Measurements from ENCODE around the gene CCNQ.

DNA sequence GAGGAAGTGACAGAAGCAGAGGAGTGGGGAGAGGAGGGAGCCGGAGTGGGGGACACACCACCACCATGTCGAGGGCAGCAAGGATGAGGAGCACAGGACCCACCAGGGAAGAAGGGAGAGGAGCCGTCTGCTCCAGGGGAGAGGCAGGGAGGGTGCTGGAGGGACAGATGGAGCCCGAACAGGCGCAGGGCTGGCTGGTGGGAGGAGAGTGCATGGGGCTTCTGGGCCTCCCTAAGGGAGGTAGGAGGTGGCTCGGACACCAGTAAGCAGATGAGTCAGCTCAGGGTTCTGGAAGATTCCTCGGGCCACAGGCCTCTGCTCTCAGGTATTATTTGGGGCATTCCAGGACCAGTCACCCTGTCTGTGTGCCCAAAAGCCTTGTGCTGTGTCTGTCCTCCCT lies 51.7 kb downstream of the CCNQ start:
- TF ChIP-seq, protein P1, sequence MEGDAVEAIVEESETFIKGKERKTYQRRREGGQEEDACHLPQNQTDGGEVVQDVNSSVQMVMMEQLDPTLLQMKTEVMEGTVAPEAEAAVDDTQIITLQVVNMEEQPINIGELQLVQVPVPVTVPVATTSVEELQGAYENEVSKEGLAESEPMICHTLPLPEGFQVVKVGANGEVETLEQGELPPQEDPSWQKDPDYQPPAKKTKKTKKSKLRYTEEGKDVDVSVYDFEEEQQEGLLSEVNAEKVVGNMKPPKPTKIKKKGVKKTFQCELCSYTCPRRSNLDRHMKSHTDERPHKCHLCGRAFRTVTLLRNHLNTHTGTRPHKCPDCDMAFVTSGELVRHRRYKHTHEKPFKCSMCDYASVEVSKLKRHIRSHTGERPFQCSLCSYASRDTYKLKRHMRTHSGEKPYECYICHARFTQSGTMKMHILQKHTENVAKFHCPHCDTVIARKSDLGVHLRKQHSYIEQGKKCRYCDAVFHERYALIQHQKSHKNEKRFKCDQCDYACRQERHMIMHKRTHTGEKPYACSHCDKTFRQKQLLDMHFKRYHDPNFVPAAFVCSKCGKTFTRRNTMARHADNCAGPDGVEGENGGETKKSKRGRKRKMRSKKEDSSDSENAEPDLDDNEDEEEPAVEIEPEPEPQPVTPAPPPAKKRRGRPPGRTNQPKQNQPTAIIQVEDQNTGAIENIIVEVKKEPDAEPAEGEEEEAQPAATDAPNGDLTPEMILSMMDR (IDR thresholded peaks at IDR 0.05) = no peak
- TF ChIP-seq EZH2 (IDR thresholded peaks at IDR 0.05) = no peak

All from neural progenitor cell (in vitro differentiated cells).